VCaP (cell line): ENCODE measurements around the gene BBS9.

Experiments
- H3K27ac ChIP-seq: fragments of 450-650 bp; 2 replicates; pipeline ENCODE4 v1.5.1; 2017
- CTCF ChIP-seq: fragments of 450-650 bp; conservative IDR thresholded peaks from 2 replicates; pipeline ENCODE4 v1.5.1; 2017; ENCODE audit warnings: mild to moderate bottlenecking, moderate library complexity

BBS9 gene

GRCh38 chr7:33339074-33339790, 209.9 kb downstream of the BBS9 start:
- no peak overlapping the region for H3K27ac ChIP-seq
- no peak for TF ChIP-seq CTCF

- no peak overlapping the region for H3K27ac ChIP-seq
- no peak for TF ChIP-seq CTCF
Measured at GRCh38 chr7:33346055-33346454, 216.7 kb downstream of the BBS9 start.

- no peak overlapping the region for H3K27ac ChIP-seq
- no peak for TF ChIP-seq CTCF
Measured at GRCh38 chr7:33350577-33350976, 221.2 kb downstream of the BBS9 start.

GRCh38 chr7:33351709-33352108, 222.3 kb downstream of the BBS9 start:
- TF ChIP-seq CTCF, result no peak
- no peak overlapping the region for H3K27ac ChIP-seq

GRCh38 chr7:33354201-33354600, 224.8 kb downstream of the BBS9 start:
- no peak overlapping the region for H3K27ac ChIP-seq
- TF ChIP-seq CTCF, result no peak

GRCh38 chr7:33355386-33355785, 226.0 kb downstream of the BBS9 start:
- H3K27ac ChIP-seq, result no peak overlapping the region
- no peak for TF ChIP-seq CTCF

GRCh38 chr7:33356336-33356735, 227.0 kb downstream of the BBS9 start:
- H3K27ac ChIP-seq, result no peak overlapping the region
- no peak for TF ChIP-seq CTCF
